ENCODE data around the gene NPHS1.
"Not testable (repeated sequence)": the region's sequence is repeated elsewhere in the genome, so short reads cannot be mapped to it uniquely, and the experiment has no call there.

The NPHS1 gene

GRCh38 chr19:35874392-35874930 is 22.2 kb upstream of the NPHS1 start:
- no peak for DNase-seq (ENCODE audit: low spot score)

GRCh38 chr19:35872180-35872579 is 19.9 kb upstream of the NPHS1 start:
- DNase-seq (ENCODE audit: low spot score) = no peak

GRCh38 chr19:35871611-35872010 is 19.3 kb upstream of the NPHS1 start:
- no peak for DNase-seq (ENCODE audit: low spot score)

GRCh38 chr19:35870798-35871197 is 18.5 kb upstream of the NPHS1 start:
- no peak for DNase-seq (ENCODE audit: low spot score)

- DNase-seq (ENCODE audit: low spot score) = not testable (repeated sequence)
Measured at GRCh38 chr19:35870124-35870736, 17.9 kb upstream of the NPHS1 start.

GRCh38 chr19:35869327-35870123 is 17.2 kb upstream of the NPHS1 start:
- DNase-seq (ENCODE audit: low spot score) = no peak

GRCh38 chr19:35868823-35869326 is 16.6 kb upstream of the NPHS1 start:
- DNase-seq (ENCODE audit: low spot score) = no peak

GRCh38 chr19:35868172-35868822 is 16.0 kb upstream of the NPHS1 start, which contains the start of gene APLP1:
Gene APLP1 (plus strand): TSS chr19:35868574. CDS start chr19:35868637, 63 bp downstream.
- DNase-seq (ENCODE audit: low spot score) = peak; percentile 79

GRCh38 chr19:35863018-35863417 is 10.7 kb upstream of the NPHS1 start:
- DNase-seq (ENCODE audit: low spot score) = no peak

- DNase-seq (ENCODE audit: low spot score) = no peak
Measured at GRCh38 chr19:35862528-35862927, 10.2 kb upstream of the NPHS1 start.

- DNase-seq (ENCODE audit: low spot score) = no peak
Measured at GRCh38 chr19:35861640-35862160, 9.4 kb upstream of the NPHS1 start.

- DNase-seq (ENCODE audit: low spot score) = no peak
Measured at GRCh38 chr19:35860818-35861639, 8.7 kb upstream of the NPHS1 start.

GRCh38 chr19:35860436-35860817 is 8.1 kb upstream of the NPHS1 start:
- DNase-seq (ENCODE audit: low spot score) = no peak

GRCh38 chr19:35859414-35859813 is 7.1 kb upstream of the NPHS1 start:
- no peak for DNase-seq (ENCODE audit: low spot score)

GRCh38 chr19:35858311-35858710 is 6.0 kb upstream of the NPHS1 start:
- no peak for DNase-seq (ENCODE audit: low spot score)

GRCh38 chr19:35856546-35857149 is 4.3 kb upstream of the NPHS1 start, which contains the start of gene KIRREL2:
Gene KIRREL2 (plus strand): TSS chr19:35856911. CDS start chr19:35857120, 209 bp downstream.
- no peak for DNase-seq (ENCODE audit: low spot score)

- no peak for DNase-seq (ENCODE audit: low spot score)
Measured at GRCh38 chr19:35853038-35853756, 893 bp upstream of the NPHS1 start.

- no peak for DNase-seq (ENCODE audit: low spot score)
Measured at GRCh38 chr19:35851213-35852028, 883 bp downstream of the NPHS1 start.

- no peak for DNase-seq (ENCODE audit: low spot score)
Measured at GRCh38 chr19:35848919-35849505, 3.3 kb downstream of the NPHS1 start.
